Activated T-cell treated with anti-CD3 and anti-CD28 coated beads for 48 hours (primary cell): ENCODE results near the gene CCKAR.
"Not testable (repeated sequence)": the region's sequence is repeated elsewhere in the genome, so short reads cannot be mapped to it uniquely, and the experiment has no call there.

Source experiments
- DNase-seq: peaks from one replicate; pipeline ENCODE4 v3.0.0-alpha.2; 2020; ENCODE audit warnings: low read depth

The CCKAR gene

DNA sequence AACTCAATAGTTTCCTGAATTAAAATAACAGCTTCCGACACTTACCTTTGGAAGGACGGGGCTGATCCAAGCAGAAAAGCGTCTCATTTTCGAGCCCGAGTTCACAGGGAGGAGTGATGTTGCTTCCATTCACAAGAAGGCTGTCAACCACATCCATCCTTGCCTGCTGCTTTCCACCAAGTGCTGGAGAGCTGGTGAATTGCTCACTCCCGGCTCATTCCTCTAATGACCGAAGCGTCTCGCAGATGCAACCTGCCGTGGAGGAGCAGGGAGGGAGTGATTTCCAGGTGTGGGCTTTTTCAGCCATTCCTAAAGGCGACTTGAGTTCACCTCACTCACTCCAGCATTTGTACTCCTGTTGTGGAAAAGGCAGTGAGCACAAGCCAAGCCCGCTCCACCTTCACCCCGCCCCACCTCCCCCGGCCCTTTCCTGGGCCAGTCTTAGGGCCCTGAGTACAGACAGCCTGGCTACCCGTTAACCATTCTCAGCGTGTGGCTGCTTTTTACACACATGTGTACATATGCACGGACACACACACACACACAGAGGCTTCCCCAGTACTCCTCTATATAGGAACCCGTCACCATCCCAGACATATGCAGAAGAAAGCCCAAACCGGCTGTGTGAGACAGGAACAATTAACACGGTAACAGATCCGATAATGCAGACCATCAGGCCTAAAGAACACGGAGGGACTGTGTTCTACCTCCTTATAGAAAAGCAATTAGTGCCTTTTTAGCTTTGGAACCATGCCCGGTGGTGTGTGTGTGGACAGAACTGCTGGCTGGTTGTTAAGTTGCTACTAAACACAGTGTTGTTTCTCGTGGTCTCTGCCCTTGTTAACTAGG, at the start of gene CCKAR:
CCKAR (minus strand) TSS at position 374 of the 849 bp plus-strand sequence; CDS start at position 157, 217 bp downstream.
- DNase-seq, result no peak

DNA sequence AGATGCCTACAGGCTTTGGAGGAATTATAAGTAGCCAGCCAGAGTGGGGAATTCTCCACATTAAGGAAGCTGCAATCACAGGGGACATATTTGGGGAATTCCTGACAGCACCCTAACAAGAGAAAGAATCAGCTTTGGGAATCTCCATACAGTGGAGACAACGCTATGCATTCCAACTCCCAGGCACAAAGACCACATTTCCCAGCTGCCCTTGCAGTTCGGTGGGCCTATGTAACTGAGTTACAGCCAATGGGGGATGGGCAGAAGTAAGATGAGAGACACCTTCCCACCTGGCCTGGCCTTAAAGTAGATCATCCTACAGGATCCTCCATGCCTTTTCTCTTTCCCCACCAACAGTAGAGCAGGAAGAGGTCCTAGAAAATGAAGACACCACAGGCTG, 43.4 kb upstream of the CCKAR start:
- DNase-seq, result no peak

DNA sequence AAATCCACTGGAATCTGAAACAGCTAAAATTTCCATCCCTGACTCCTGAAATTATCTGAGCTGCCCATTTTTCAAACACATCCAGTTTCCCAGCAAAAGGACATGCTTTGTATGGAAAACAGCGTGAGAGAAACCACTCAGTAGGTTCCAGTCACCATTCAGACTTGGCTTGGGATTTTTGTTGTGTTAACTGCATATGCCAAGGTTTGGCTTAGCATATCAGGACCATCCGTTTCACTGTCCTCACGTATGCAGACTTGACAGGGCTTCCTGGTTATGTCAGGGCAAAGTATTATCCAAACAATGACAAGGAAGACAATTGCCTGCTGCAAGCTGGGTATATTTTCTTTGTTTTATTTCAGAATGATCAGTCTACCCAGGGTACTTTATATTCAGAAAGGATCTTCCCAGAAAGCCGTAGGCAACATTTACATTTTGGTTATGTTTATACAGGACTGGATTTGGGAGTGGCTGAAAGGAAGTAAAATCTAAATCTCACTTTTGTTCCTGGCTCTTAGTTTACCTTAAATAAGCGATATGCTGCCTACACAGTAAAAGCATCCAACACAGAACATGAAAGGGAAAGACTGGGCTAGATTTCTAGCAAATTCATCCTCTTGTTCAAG, 41.3 kb upstream of the CCKAR start:
- no peak for DNase-seq

DNA sequence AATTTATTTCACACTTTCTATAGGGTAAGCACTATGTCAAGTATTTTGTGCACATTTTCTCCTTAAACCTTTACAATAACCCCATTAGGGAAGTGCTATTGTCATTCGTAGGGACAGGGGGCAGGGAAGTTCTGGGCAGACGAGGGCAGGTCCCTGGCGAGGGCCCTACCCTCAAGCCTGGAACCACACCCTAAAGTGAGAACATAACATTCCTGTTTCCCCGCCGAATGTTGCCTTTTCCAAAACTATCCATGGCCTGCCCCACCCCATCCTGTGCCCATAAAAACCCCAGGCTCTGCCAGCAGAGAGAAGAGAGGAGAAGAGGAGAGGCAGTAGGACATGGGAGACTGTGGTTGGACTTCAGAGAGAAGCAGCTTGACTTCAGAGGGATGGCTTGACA, 39.8 kb upstream of the CCKAR start:
- DNase-seq, result no peak

DNA sequence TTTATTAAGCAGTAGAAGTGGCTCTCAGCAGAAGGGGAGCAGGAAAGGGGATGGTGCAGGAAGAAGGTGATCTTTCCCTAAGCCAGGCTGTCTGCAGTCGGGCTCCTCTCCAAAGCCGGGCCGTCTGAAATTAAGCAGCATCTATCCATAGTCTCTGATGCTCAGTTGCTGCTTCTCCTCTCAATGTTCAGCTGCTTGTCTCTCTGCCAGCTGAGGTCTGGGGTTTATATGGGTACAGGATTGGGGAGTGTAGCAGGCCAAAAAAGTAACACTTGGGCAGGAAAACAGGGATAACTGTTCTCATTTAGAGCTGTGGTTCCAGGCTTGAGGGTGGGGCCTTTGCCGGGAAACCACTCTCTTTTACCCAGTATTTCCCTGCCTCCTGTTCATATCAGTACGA, 39.2 kb upstream of the CCKAR start:
- DNase-seq, result no peak

- no peak for DNase-seq
Observed at GRCh38 chr4:26525771-26526150, 35.5 kb upstream of the CCKAR start.

- DNase-seq, result no peak
Observed at GRCh38 chr4:26525136-26525770, 35.0 kb upstream of the CCKAR start.

DNA sequence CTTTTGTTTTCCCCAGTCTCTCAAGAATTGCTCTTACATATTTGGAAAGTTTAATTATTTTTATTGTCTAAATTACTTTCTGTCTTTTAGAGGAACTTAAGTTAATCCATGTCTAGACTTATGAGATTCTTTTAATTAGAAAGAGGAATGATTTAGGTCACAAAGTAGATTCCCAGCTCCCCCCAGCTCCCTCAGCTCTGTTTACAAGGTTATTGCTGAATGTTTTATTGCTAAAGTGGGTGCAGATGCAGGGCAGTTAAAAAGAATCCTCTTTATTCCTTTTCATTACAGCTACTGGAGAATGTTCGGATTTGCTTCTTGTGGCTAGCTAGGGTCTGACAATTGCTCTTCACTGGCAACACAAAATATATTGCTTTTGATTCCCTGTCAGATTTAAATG, 33.7 kb upstream of the CCKAR start:
- no peak for DNase-seq

GRCh38 chr4:26522478-26522877, 32.2 kb upstream of the CCKAR start:
- no peak for DNase-seq

- DNase-seq, result no peak
Observed at GRCh38 chr4:26520728-26521450, 30.6 kb upstream of the CCKAR start.

- no peak for DNase-seq
Observed at GRCh38 chr4:26515936-26516335, 25.7 kb upstream of the CCKAR start.

DNA sequence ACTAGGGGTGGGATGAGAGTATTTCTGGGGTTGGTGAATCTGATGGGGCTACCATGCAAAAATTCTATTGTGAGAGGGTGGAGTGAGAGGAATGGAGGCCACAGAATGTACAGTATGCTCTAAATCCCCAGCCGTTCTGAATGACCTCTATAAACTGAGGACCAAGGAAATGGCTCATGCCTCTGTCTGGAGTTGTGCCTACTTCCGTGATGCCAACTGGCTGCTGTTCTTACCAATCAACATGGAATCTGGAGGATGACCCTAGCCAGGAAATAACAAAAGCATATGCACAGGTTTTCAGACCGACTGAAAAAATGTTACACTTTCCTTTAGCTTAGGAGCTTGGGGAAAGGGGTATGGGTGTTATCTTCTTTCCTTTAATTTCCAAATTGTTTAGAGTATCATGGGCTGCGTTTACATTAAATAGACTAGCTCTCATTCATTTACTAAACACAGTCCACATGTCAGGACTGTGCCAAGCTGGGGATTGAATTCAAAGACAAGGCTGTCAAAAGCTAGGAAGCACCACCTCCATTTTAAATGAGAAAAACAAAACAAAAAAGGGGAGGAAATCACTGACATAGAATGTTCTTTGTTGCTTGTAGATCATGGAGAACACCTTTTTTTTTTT, 20.2 kb upstream of the CCKAR start:
- DNase-seq, result no peak

DNA sequence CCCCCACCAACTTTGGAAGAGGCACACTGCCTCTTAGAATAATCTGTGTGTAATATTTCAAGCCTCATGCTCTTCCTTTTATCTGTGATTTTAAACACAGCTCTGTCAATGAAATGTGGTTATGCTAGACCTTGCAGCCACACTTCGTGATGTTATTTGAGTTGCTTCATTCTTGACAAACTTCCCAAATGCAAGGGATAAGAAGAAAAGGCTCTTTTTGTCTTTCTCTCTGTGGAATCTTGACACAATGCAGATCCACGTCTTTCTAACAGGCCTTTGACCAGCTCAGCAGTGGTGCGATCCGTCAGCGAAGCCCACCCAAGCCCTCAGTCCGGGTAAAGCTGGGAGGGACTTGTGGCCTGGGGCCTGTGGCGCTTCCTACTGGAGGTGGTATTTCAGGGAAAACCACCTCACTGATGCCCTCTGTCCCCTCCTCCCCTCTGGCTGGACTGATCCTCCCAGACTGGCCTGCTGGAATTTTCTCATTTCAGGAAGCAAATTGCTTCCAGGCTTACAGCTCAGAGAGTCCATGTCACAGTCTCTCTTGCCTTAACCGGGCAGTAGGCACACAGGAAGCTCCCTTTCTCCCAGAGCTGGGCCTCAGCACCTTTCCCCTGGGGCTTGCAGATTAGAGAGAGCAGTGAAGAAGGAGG, 19.5 kb upstream of the CCKAR start:
- no peak for DNase-seq

- no peak for DNase-seq
Observed at GRCh38 chr4:26507286-26507685, 17.0 kb upstream of the CCKAR start.

DNA sequence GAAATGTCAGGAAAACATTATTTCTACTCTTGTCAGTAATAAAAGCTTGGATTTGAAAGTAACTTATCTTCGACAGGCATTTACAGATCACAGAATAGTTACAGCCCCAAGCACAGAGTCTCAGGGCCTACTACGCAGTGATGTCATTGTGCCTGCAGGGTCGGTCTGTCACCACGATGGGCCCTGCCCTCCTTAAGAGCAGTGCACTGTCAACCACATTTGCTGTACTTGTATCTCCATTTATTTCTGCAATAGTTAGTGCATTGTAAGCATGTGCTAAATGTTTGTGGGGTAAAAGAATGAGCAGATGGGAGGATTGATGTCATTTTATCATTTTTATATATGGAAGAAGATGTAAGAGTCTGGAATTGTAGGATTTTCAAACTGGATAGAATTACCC, 13.6 kb upstream of the CCKAR start:
- DNase-seq, result no peak

- no peak for DNase-seq
Observed at GRCh38 chr4:26503427-26503826, 13.1 kb upstream of the CCKAR start.

DNA sequence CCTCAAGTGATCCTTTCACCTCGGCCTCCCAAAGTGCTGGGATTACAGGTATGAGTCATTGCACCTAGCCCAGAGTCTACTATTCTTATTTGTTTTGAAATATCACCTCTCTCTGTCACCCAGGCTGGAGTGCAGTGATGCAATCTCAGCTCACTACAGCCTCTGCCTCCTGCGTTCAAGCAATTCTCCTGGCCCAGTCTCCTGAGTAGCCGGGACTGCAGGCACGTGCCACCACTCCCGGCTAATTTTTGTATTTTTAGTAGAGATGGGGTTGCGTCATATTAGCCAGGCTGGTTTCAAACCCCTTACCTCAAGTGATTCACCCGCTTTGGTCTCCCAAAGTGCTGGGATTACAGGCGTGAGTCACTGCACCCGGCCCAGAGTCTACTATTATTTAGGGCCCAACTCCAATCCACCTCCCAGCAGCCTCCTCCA, 10.3 kb upstream of the CCKAR start:
- not testable (repeated sequence) for DNase-seq

DNA sequence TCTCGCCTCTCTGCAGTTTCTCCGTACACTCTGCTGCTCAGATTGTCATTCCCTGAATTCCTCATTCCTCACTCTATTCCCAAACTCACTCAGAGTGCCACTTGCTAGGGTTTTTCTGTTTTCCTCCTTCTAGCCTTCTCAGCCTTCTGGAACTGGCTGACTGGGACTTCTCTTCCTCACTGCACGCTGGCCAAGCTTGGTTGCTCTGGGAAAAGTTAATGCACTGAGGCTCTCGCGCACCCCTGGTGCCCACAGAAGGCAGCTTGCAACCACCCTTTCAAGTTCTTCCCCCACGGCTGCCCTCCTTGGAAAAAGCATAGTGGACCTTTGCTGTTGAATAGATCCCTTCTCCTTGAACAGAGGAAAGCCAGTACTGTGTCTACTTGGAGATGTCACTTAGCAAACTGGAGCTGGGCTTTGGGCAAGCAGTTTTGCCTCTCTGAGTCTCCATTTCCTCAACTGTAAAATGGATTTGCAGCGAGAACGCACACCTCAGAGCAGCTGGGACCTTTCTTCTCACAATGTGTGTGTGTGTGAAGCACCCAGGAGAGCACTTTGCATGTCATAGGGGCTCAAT, 6.0 kb upstream of the CCKAR start:
- DNase-seq, result no peak

DNA sequence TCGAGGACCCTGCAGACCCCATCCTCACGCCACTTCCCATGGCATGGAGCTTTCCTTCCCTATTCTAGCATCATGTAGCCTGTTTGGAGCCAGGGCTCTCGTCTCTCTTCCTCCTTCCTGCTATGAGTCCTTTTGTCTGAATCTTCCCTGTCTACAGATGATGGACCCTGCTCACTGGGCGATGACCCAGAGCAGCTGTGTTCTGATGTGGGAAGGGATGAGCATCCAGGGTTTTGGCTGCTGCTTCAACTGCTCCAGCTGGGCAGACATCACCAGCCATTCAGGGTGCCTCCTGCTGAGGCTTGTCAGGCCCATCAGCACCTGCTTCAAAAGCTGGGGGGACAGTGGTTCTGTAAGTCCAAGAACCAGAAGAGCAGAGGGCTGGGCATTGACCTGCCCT, 3.2 kb upstream of the CCKAR start:
- no peak for DNase-seq

DNA sequence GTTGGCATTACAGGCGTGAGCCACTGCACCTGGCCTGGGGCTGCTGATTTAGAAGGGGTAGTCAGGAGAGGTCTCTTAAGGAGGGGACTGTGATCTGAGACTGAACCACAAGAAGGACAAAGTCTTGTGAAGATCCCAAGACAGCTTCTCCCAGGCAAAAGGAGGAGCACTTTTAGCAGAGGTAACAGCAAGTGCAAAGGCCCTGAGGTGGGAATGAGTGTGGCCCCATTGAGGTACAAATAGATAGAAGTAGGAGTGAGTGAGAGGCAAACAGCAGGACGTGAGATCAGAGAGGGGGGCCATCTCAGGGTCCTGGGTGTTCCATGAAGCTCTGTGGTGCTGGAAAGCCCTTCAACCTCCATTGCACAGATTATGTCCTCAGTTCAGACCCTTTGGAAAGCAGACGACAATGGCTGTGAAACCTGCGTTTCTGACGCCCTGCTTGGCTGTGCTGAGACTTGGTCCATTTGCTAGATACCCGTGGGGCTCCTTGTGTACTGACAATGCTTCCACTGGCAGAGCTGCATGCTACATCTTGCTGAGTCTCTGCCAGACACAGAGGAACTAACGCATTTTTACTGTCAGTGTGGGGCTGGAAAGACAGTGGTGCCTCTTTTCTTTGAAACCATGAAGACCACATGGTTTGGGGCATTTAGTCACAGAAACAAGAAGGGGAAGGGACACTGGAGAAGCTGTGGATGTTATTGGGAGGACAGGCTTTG, 1.3 kb upstream of the CCKAR start:
- DNase-seq, result no peak

GRCh38 chr4:26490960-26491284, 638 bp upstream of the CCKAR start:
- DNase-seq, result no peak
